ENCODE results near the gene CCDC154.
"Not testable (repeated sequence)": the region's sequence is repeated elsewhere in the genome, so short reads cannot be mapped to it uniquely, and the experiment has no call there.

The CCDC154 gene

DNA sequence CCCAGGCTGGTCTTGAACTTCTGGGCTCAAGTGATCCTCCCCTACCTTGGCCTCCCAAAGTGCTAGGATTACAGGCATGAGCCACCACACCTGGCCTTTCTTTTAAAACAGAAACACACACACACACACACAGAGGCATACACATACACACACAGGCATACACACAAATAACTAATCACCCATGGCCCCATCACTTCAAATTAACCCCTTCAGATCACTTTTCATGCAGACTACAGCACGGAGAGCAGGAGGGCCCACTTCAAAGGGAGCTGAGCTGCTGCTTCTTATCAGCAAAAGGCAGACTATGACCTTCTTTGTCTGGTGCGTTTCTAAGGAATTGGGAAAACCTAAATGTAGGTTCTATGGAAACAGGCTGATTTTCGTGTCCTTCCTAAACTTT lies 28.6 kb upstream of the CCDC154 start:
- no peak for DNase-seq (ENCODE audit: low read depth)

GRCh38 chr16:1471569-1472194 lies 27.3 kb upstream of the CCDC154 start:
- DNase-seq (ENCODE audit: low read depth) = no peak

GRCh38 chr16:1470481-1471251 lies 26.3 kb upstream of the CCDC154 start:
- DNase-seq (ENCODE audit: low read depth) = no peak

DNA sequence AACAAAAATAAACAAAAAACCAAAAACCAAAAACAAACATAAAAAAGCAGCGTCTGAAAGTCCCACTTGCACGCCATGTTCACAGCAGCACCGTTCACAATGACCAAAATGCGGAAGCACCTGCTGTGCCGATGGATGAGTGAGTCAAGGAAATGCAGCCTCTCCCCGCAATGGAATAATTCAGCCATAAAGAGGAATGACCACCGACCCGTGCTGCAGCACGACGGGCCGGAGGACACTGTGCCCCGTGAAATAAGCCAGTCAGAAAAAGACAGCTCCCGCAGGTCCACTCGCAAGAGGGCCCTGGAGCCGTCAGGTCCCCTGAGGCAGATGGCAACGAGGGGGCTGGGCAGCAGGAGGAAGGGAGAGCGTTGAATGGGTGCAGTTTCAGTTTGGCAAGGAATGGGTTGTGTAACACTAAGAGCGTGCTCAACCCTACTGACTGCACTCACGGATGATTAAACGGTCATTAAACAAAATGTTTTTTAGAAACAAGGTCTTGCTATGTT lies 25.4 kb upstream of the CCDC154 start:
- DNase-seq (ENCODE audit: low read depth) = no peak

- DNase-seq (ENCODE audit: low read depth) = not testable (repeated sequence)
These were observed 24.8 kb upstream of the CCDC154 start for GRCh38 chr16:1469141-1469540.

DNA sequence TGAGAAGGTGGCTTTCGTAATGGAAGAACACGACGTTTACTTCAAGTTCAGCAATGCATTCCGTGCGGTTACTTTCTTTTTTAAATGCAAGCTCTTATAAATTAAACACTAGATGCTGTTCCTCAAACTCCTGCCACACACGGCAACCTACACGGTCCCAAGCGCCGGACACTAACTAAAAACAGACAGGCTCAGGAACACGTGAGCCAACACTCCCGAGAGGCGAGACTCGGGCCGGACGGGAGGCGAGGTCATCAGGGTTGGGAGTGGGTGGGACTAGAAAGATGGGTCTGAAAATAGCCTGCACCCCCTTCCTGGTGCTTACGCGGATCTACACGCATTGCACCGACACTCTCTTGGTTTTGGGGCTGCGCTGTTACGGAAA lies 24.1 kb upstream of the CCDC154 start:
- DNase-seq (ENCODE audit: low read depth) = no peak

- no peak for DNase-seq (ENCODE audit: low read depth)
These were observed 22.7 kb upstream of the CCDC154 start for GRCh38 chr16:1466968-1467521.

GRCh38 chr16:1466054-1466453 lies 21.7 kb upstream of the CCDC154 start:
- no peak for DNase-seq (ENCODE audit: low read depth)

DNA sequence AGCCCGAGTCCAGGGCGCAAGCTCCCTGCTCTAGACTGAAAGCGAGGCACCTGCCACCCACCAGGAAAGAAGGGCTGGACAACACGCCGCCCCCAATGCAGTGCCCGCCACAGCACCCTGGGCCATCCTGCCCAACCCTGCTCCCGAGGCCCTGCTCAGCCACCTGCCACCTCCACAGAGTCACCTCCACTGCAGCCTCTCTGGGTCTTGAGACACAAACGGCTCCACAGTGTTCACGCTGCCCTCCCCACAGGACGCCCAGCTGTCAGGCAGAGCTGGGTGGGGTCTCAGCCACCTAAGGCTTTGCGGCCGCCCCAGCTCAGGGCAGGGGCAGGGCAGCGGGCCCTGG lies 21.2 kb upstream of the CCDC154 start:
- DNase-seq (ENCODE audit: low read depth) = no peak

DNA sequence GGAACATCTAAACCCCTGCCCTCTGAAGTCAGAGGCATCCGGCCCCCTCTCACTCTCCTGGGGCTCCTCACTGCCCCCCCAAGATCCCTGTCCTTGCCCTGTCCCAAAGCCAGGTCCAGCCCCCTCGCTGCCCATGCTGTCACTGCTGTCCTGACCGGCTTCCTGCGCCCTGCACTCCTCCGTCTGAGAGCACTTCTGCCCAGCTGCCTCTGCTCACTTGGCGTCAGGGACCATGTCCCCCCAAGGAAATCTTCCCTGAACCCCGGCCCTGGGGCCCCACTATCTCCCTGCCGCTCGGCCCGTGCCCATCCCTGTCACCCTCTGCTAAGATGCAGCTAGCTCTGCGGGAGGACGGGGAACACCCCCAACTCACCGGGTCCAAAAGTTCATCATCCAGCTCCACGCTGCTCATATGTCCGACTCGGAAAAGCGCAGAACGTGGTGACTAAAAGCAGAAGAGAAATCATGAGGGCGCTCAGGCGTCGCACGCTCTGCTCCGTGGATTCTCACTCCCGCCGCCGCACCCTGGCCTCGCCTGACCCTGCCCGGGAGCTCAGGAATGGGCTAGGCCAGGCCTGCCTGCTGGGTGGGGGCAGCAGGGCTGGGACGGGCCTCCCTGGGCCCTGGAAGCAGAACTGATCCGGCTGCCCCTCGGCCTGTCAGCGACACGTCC lies 20.7 kb upstream of the CCDC154 start:
- DNase-seq (ENCODE audit: low read depth) = no peak

GRCh38 chr16:1464196-1464893 lies 20.0 kb upstream of the CCDC154 start:
- no peak for DNase-seq (ENCODE audit: low read depth)

GRCh38 chr16:1461146-1461545 lies 16.8 kb upstream of the CCDC154 start:
- DNase-seq (ENCODE audit: low read depth) = no peak

DNA sequence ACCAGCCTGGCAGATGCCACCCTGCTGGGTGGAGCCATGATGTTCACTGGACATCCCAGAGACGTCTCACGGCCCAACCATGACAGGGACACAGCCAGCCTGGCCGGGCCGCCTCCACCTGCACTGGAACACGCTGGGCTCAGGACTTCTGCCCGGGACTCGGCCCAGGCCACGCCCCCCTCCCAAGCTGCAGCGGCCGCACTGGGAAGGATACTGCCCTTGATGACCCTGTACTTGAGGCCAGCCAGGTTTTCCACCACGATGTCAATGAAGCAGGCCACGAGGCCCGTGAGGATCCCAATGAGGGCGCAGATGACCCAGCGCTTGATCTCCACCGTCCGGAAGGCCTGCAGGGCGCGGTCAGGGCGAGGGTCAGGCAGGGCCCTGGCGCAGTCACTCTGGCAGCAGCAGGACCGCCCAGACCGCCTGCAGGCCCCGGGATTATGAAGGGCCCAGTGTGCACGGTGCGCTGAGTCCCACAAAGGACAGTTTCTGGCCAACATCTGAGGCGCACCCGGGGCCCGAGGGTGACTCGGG lies 16.3 kb upstream of the CCDC154 start:
- DNase-seq (ENCODE audit: low read depth) = no peak

DNA sequence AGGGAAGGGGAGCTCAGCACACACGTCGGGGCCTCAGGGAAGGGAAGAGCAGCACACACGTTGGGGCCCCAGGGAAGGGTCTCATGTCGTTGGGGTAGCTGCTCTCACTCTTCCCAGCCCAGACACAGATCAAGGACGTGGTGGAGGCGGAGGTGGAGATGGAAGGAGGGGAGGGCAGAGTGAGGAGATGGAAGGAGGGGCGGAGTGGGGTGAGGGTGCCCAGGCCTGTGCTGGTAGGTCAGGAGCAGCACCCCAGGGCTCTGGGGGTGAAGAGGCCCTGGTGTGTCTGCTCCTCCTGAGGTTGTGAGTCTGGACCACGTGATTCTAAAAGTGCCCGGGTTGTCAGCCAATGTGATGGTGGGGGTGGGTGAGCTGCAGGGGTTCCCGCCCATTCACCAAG lies 15.6 kb upstream of the CCDC154 start:
- DNase-seq (ENCODE audit: low read depth) = no peak

DNA sequence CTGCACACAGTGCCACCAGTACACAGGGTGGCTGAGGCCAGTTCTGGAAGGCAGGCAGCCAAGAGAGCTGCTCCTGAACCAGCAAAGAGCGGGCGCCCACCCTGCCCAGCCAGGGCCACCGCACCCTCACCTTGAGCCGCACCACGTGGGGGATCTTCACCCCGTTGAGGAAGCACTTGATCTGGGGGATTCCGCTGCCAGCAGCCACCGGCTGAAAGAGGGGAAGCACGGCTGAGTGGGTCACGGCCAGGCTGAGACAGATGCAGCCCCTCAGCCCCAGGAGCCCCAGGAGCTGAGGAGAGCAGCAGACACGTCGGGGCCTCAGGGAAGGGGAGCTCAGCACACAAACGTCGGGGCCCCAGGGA lies 14.6 kb upstream of the CCDC154 start:
- DNase-seq (ENCODE audit: low read depth) = no peak

- no peak for DNase-seq (ENCODE audit: low read depth)
These were observed 14.1 kb upstream of the CCDC154 start for GRCh38 chr16:1458336-1458976.

DNA sequence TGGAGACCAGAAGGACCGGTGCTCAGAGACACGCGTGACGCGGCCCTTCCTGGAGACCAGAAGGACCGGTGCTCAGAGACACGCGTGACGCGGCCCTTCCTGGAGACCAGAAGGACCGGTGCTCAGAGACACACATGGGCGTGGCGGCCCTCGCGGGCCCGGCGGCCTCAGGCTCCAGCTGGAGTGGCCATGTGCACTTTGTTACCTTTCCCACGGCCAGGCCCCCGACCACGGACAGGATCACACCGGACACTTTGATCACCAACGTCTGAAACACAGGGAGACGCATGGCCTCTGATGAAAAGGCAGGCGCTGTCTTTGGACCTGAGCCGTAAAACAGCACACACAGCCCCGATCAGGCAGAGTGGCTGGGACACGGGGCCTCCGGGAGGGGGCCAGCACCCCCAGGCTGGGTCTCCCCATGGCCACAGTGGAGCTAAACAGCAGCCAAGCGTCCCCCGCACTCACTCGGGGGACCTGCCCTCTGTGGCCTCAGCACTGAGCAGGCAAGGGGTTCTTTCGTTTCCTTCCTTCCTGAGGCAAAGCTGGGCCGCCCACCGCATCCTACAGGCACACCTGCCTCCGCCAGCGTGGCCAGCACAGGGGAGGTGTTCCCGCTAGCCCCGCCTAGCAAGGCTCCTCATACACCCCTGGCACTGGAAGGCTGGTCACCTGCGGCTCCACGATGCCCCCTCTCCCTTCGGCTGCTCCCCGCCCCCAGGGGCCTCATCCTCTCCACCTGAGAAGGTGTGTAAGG lies 13.3 kb upstream of the CCDC154 start:
- no peak for DNase-seq (ENCODE audit: low read depth)

- no peak for DNase-seq (ENCODE audit: low read depth)
These were observed 12.6 kb upstream of the CCDC154 start for GRCh38 chr16:1456951-1457350.

DNA sequence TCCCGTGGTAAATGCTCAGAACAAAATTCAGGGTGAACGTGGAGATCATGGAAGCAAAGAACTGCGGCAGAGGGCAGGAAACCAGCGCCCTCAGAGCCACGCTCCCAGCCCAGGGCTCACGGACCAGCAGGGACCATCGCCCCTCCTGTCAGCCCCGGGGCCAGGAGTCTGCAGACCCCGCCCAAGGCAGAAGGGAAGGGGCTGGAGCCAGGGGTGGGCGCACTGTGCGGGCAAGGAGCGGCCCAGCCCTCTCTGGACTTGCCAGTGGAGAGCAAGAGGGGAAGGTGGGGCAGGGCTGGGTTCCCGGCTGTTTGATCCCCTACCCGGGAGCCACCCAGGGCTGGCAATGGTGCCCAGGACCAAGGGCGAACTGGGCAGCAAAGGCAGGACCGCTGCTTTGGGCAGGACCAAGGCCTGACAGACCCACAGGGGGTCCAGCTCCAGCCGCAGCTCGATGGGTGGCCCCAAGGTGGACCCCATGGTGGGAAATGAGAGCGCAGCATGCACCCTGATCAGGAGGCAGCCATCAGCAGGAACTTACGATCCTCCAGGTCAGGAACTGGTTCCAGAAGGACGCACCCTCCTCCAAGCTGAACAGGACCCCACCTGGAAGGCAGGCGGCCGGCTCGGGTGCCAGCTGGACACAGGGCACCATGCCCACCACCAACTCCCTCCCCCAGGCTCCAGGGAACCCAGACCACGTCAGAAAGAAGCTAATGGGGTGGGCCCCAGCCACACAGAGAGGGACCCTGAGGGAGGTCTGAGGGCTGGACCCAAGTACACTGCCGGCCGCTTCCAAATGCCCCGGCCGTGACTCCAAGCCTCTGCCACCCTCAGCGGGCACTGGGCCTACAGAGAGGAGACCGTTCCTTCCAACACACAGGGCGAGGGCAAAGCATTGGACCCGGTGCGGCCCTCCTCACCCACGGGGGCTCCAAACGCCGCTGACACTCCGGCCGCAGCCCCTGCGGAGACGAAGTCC lies 11.1 kb upstream of the CCDC154 start:
- DNase-seq (ENCODE audit: low read depth) = no peak

DNA sequence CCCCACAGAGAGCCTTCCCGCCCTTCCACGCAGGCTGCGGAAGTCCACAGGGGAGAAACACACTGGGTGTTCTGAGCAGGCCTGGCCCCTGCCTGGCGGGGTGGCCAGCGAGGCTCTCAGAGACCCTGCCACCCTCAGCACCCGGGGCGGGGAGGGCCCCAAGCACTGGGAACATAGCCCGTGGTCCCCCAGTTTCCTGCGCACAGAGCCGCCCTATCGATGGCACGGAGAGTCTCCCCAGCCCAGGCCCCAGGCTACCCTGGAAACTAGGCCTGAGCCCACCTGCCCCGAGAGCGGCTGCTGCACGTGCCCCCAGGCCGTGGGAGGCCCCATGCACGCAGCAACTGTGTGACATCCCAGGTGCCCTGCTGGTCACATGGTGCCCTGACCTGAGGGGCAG lies 10.2 kb upstream of the CCDC154 start:
- DNase-seq (ENCODE audit: low read depth) = no peak
